ENCODE measurements around the gene CENATAC.

GRCh38 chr11:119006656-119007055 is 8.7 kb downstream of the CENATAC start:
- TF ChIP-seq CTCF (conservative IDR thresholded peaks at IDR 0.05 in 1 of 2, IDR thresholded peaks at IDR 0.05 in 1 of 2; ENCODE audit: low read depth in 1 of 2, low read length in 2 of 2): no peak
- no peak for TF ChIP-seq EZH2 (IDR thresholded peaks at IDR 0.05; ENCODE audit: low read length, missing control alignments)
